Effector memory CD8-positive, alpha-beta T cell (primary cell): ENCODE measurements around the gene GARIN5A.

ENCODE experiments used
- ATAC-seq: fragments of 150-1000 bp; cut with Tn5 transposase; replicated peaks from 2 replicates; pipeline ENCODE4 v1.10.0; 2021; ENCODE audit warnings: mild to moderate bottlenecking, moderate library complexity
- DNase-seq, 3 experiments: peaks; one replicate each; pipeline ENCODE4 v3.0.0; 2021
- H3K27ac Mint-ChIP-seq, 2 donors: one replicate each; pipeline ENCODE4 v1.8.0; 2022; ENCODE audit warnings: mild to moderate bottlenecking in 2 of 2, mixed read lengths in 2 of 2, moderate library complexity in 2 of 2
- H3K27me3 Mint-ChIP-seq, 2 donors: one replicate each; pipeline ENCODE4 v1.8.0; 2022; ENCODE audit warnings: mixed read lengths in 2 of 2
- H3K36me3 Mint-ChIP-seq: one replicate; pipeline ENCODE4 v1.8.0; 2022; ENCODE audit warnings: mild to moderate bottlenecking, moderate library complexity, mixed read lengths; ENCODE audit not compliant: insufficient read depth
- H3K4me1 Mint-ChIP-seq, 2 donors: one replicate each; pipeline ENCODE4 v1.8.0; 2022; ENCODE audit warnings: low read depth in 2 of 2, mixed read lengths in 2 of 2
- H3K4me3 Mint-ChIP-seq, 2 donors: one replicate each; pipeline ENCODE4 v1.8.0; 2022; ENCODE audit warnings: mild to moderate bottlenecking in 2 of 2, mixed read lengths in 2 of 2, moderate library complexity in 2 of 2
- H3K9me3 Mint-ChIP-seq, 2 donors: one replicate each; pipeline ENCODE4 v1.8.0; 2022; ENCODE audit warnings: mixed read lengths in 2 of 2

The GARIN5A gene

DNA sequence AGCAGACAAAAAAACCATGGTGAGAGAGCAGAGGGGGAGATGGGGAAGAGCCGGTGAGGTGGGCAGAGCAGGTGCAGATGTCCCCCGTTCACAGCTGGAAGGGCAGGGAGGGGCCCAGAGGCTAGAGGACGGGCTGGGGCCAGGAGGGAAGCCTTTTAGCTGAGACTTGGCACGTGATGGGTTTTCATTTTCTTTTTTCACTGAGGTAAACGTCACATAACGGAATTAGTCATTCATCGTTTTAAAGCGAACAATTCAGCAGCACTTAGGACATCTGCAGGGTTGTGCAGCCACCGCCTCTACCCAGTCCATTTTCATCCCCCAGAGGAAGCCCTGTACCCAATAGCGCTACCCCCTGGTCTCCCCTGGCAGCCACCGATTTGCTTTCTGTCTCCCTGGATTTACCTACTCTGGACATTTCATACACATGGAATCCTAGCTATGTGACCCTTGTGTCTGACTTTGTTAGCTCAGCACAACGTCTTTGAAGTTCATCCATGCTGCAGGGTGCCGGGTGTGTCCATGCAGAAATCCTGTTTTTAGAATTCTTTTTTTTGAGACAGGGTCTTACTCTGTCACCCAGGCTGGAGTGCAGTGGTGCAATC is 16.4 kb downstream of the GARIN5A start:
- DNase-seq (no peak), ATAC-seq (peak; percentile 36)
- H3K27ac Mint-ChIP-seq: no peak overlapping the region
- no peak overlapping the region for H3K4me3 Mint-ChIP-seq
- peaks cover 34 to 38% of the 10 kb centered on the region in 2 donors for H3K27me3 Mint-ChIP-seq
- H3K4me1 Mint-ChIP-seq: peaks cover 0 to 2% of the 10 kb centered on the region in 2 donors
- no peaks in the 10 kb centered on the region for H3K36me3 Mint-ChIP-seq
- H3K9me3 Mint-ChIP-seq: no peaks in the 10 kb centered on the region

GRCh38 chr19:50459638-50460037 is 17.0 kb downstream of the GARIN5A start:
- Mint-ChIP-seq H3K27me3 (peaks cover 27 to 32% of the 10 kb centered on the region in 2 donors), H3K4me3 (no peak overlapping the region), H3K4me1 (peaks cover 0 to 2% of the 10 kb centered on the region in 2 donors), H3K27ac (no peak overlapping the region), H3K9me3 (no peaks in the 10 kb centered on the region), H3K36me3 (no peaks in the 10 kb centered on the region)
- no peak for ATAC-seq
- DNase-seq: no peak

DNA sequence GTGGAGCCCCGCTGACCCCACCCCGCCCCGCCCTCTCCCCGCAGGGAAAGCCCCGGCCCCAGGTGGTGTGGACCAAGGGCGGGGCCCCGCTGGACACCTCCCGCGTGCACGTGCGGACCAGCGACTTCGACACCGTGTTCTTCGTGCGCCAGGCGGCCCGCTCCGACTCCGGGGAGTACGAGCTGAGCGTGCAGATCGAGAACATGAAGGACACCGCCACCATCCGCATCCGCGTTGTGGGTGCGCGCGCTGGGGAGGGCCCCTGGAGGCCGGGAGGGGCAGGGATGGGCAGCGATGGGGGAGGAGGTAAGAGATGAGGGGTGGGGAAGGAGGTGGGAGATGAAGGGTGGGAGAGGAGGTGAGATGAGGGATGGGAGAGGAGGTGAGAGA is 17.6 kb downstream of the GARIN5A start:
- DNase-seq: no peak
- H3K27ac Mint-ChIP-seq: no peak overlapping the region
- no peaks in the 10 kb centered on the region for H3K9me3 Mint-ChIP-seq
- ATAC-seq: no peak
- H3K36me3 Mint-ChIP-seq: no peaks in the 10 kb centered on the region
- H3K27me3 Mint-ChIP-seq: peaks cover 23 to 26% of the 10 kb centered on the region in 2 donors
- H3K4me3 Mint-ChIP-seq: no peak overlapping the region
- peaks cover 0 to 2% of the 10 kb centered on the region in 2 donors for H3K4me1 Mint-ChIP-seq

DNA sequence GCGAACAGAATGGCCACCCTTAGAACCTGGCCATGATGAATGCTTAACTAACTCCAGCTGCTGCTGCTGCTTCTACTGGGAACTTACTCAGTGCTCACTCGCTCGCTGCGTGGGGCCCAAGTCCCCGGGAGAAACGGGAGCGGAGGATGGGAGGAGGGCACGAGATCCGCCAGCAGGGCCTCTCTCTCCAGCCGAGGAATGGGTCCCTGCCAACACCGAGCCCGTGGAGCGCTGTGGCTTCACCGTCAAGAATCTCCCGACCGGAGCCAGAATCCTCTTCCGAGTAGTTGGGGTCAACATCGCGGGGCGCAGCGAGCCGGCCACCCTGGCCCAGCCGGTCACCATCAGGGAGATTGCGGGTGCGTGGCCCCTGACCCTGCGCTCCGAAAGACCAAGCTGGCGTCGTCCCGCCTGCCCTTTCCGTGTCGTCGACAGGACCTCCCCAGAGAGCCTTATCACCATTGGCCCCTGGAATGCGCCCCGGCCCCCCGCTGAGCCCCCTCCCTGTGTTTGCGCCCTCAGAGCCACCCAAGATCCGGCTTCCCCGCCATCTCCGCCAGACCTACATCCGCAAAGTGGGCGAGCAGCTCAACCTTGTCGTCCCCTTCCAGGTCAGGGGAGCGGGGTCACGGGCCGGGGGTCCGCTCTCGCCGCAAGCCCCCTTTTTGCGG is 18.1 kb downstream of the GARIN5A start:
- no peak overlapping the region for H3K4me3 Mint-ChIP-seq
- H3K36me3 Mint-ChIP-seq: no peaks in the 10 kb centered on the region
- H3K27me3 Mint-ChIP-seq: peaks cover 23 to 24% of the 10 kb centered on the region in 2 donors
- no peaks in the 10 kb centered on the region for H3K9me3 Mint-ChIP-seq
- no peak overlapping the region for H3K27ac Mint-ChIP-seq
- DNase-seq: no peak
- H3K4me1 Mint-ChIP-seq: peaks cover 0 to 2% of the 10 kb centered on the region in 2 donors
- no peak for ATAC-seq

GRCh38 chr19:50457300-50457699 is 19.3 kb downstream of the GARIN5A start:
- peaks cover 0 to 2% of the 10 kb centered on the region in 2 donors for H3K4me1 Mint-ChIP-seq
- H3K9me3 Mint-ChIP-seq: no peaks in the 10 kb centered on the region
- H3K27ac Mint-ChIP-seq: no peak overlapping the region
- H3K27me3 Mint-ChIP-seq: peaks cover 17 to 24% of the 10 kb centered on the region in 2 donors
- H3K36me3 Mint-ChIP-seq: no peaks in the 10 kb centered on the region
- ATAC-seq: no peak
- H3K4me3 Mint-ChIP-seq: no peak overlapping the region
- no peak for DNase-seq

- Mint-ChIP-seq H3K4me1 (no peaks in the 10 kb centered on the region), H3K4me3 (no peak overlapping the region), H3K36me3 (no peaks in the 10 kb centered on the region), H3K9me3 (no peaks in the 10 kb centered on the region), H3K27me3 (peaks cover 17 to 28% of the 10 kb centered on the region in 2 donors), H3K27ac (no peak overlapping the region)
- DNase-seq (no peak), ATAC-seq (no peak)
Measured at GRCh38 chr19:50455992-50456391, 20.7 kb downstream of the GARIN5A start.

DNA sequence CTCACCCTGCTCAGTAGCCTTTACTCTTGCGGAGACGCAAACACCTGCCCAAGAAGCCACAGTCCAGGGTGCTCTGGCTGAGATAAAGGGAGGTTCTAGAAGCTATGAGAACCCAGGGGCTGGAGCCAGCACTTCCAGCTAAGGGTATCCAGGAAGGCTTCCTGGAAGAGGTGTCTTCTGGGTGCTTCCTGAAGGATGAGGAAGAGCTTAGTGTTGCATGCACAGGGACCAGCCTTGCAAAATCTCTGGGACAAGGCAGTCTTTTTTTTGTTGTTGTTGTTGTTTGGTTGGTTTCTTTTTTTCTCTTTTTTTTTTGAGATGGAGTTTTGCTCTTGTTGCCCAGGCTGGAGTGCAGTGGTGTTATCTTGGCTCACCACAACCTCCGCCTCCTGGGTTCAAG is 23.4 kb downstream of the GARIN5A start:
- no peaks in the 10 kb centered on the region for H3K4me1 Mint-ChIP-seq

GRCh38 chr19:50451223-50451534 is 25.5 kb downstream of the GARIN5A start:
- ATAC-seq (no peak), DNase-seq (no peak)
- Mint-ChIP-seq H3K4me3 (no peak overlapping the region), H3K4me1 (no peaks in the 10 kb centered on the region), H3K36me3 (no peaks in the 10 kb centered on the region), H3K27me3 (peaks cover 4 to 23% of the 10 kb centered on the region in 2 donors), H3K9me3 (peaks cover 0 to 6% of the 10 kb centered on the region in 2 donors), H3K27ac (no peak overlapping the region)

More for the DNA sequence above, 23.4 kb downstream of the GARIN5A start:
- no peak for DNase-seq
- no peak overlapping the region for H3K27ac Mint-ChIP-seq
- no peak overlapping the region for H3K4me3 Mint-ChIP-seq
- no peak for ATAC-seq
- H3K27me3 Mint-ChIP-seq: peaks cover 11 to 30% of the 10 kb centered on the region in 2 donors
- peaks cover 0 to under 1% of the 10 kb centered on the region in 2 donors for H3K9me3 Mint-ChIP-seq
- no peaks in the 10 kb centered on the region for H3K36me3 Mint-ChIP-seq

DNA sequence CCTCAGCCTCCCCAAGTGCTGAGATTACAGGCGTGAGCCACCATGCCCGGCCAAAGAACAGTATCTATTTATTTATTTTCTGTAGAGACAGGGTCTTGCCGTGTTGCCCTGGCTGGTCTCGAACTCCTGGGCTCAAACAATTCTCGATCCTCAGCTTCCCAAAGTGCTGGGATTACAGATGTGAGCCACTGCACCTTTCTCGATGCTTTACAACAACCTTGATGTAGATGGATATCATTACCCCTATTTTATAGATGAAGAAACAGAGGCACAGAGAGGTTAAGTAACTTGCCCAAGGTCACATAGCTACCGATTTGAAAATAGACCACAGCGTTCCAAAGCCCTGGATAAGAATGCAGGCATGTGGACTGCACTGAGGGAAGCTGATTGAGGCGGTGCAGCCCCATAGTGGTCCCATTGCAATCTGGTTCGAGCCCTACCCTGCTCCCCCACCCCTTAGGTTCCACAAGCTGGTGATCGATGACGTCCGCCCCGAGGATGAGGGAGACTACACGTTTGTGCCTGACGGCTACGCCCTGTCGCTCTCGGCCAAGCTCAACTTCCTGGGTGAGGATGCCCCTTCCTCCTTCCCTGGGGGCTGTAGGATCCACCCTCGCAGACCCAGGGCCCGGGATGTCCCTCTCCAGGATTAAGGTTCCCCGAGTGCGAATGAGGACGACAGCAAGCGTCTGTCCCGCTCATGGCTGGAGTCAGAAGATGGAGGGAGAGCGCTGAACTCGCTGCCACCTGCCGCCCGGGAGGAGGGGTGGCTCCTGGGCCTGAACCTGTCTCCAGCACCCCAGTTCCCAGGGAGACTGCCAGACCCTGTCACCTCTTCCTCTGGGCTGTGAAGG is 26.1 kb downstream of the GARIN5A start:
- H3K36me3 Mint-ChIP-seq: no peaks in the 10 kb centered on the region
- peaks cover 0 to 6% of the 10 kb centered on the region in 2 donors for H3K9me3 Mint-ChIP-seq
- ATAC-seq (no peak), DNase-seq (no peak)
- H3K4me1 Mint-ChIP-seq: no peaks in the 10 kb centered on the region
- H3K4me3 Mint-ChIP-seq: no peak overlapping the region
- no peak overlapping the region for H3K27ac Mint-ChIP-seq
- peaks cover 4 to 28% of the 10 kb centered on the region in 2 donors for H3K27me3 Mint-ChIP-seq

GRCh38 chr19:50449236-50449899 is 27.3 kb downstream of the GARIN5A start:
- ATAC-seq (no peak), DNase-seq (no peak)
- Mint-ChIP-seq H3K4me1 (no peaks in the 10 kb centered on the region), H3K9me3 (peaks cover 0 to 6% of the 10 kb centered on the region in 2 donors), H3K4me3 (no peak overlapping the region), H3K36me3 (no peaks in the 10 kb centered on the region), H3K27ac (no peak overlapping the region), H3K27me3 (peaks cover 7 to 37% of the 10 kb centered on the region in 2 donors)

- no peak for ATAC-seq
- Mint-ChIP-seq H3K27me3 (peaks cover 17 to 47% of the 10 kb centered on the region in 2 donors), H3K4me3 (no peak overlapping the region), H3K36me3 (no peaks in the 10 kb centered on the region), H3K4me1 (no peaks in the 10 kb centered on the region), H3K27ac (no peak overlapping the region), H3K9me3 (peaks cover 0 to 6% of the 10 kb centered on the region in 2 donors)
- DNase-seq: no peak
Measured at GRCh38 chr19:50447750-50448149, 28.9 kb downstream of the GARIN5A start.

GRCh38 chr19:50447053-50447452 is 29.6 kb downstream of the GARIN5A start:
- no peaks in the 10 kb centered on the region for H3K4me1 Mint-ChIP-seq

GRCh38 chr19:50444059-50444458 is 32.6 kb downstream of the GARIN5A start:
- Mint-ChIP-seq H3K4me3 (no peak overlapping the region), H3K4me1 (no peaks in the 10 kb centered on the region)
- no peak for ATAC-seq

More at GRCh38 chr19:50447053-50447452, 29.6 kb downstream of the GARIN5A start:
- Mint-ChIP-seq H3K36me3 (no peaks in the 10 kb centered on the region), H3K4me3 (no peak overlapping the region), H3K27me3 (peaks cover 17 to 47% of the 10 kb centered on the region in 2 donors), H3K27ac (no peak overlapping the region), H3K9me3 (peaks cover 0 to 6% of the 10 kb centered on the region in 2 donors)
- no peak for ATAC-seq
- no peak for DNase-seq

More at GRCh38 chr19:50444059-50444458, 32.6 kb downstream of the GARIN5A start:
- DNase-seq: no peak
- Mint-ChIP-seq H3K27me3 (peaks cover 25 to 45% of the 10 kb centered on the region in 2 donors), H3K9me3 (peaks cover 0 to 6% of the 10 kb centered on the region in 2 donors), H3K36me3 (no peaks in the 10 kb centered on the region), H3K27ac (no peak overlapping the region)
